ENCODE measurements around the gene HYAL3. TPM values are rescaled to one million over a fixed set of nuclear protein-coding genes. Genes with fewer than 3 reads are reported as not detected.
"Not testable (repeated sequence)": the region's sequence is repeated elsewhere in the genome, so short reads cannot be mapped to it uniquely, and the experiment has no call there.

The HYAL3 gene
- total and polyA plus RNA-seq, 2 experiments from 2014 or later = 7.6 to 9.6 TPM

- Histone ChIP-seq H2AFZ (no peak overlapping the region), H3K9ac (peak overlapping the region; percentile 77), H3K4me3 (no peak overlapping the region), H3K79me2 (ENCODE audit: insufficient read depth) (peaks cover 92% of the 10 kb centered on the region), H3K27ac (peak overlapping the region; percentile 91), H3K4me1 (ENCODE audit: insufficient read depth) (peaks cover 46% of the 10 kb centered on the region), H4K20me1 (ENCODE audit: insufficient read depth) (no peaks in the 10 kb centered on the region), H3K36me3 (ENCODE audit: low read depth) (peaks cover 4% of the 10 kb centered on the region; the same call in 1 of the 2 replicates), H3F3A (ENCODE audit: insufficient read depth) (peaks cover 41% of the 10 kb centered on the region), H3K9me3 (ENCODE audit: low read depth) (no peaks in the 10 kb centered on the region), H3K9me2 (ENCODE audit: insufficient read depth) (no peaks in the 10 kb centered on the region), H3K4me2 (ENCODE audit: unreplicated experiment) (peak overlapping the region; percentile 23), H3K27me3 (replicated peaks; ENCODE audit: insufficient read depth) (no peaks in the 10 kb centered on the region)
- in situ Hi-C loops (cut with MboI) = no loop called here
- peak; percentile 72 for DNase-seq
- 6 to 9% methylated on average over 3 of the region's 3 CpGs for WGBS, 2 experiments (ENCODE audit: low coverage in 1 of 2, low lambda C conversion rate in 2 of 2, missing lambda C conversion rate in 2 of 2)
- TF ChIP-seq EZH2phosphoT487 (IDR thresholded peaks at IDR 0.05; ENCODE audit: insufficient read depth, low read depth) (no peak), EZH2 (IDR thresholded peaks at IDR 0.05; ENCODE audit: insufficient read depth, poor library complexity, severe bottlenecking) (no peak)
Measured at GRCh38 chr3:50248387-50248786, 50.8 kb downstream of the HYAL3 start.

- peaks cover 52% of the 10 kb centered on the region for H3K4me1 ChIP-seq (ENCODE audit: insufficient read depth)
- H3K4me2 ChIP-seq (ENCODE audit: unreplicated experiment) = peak overlapping the region; percentile 82
- no peaks in the 10 kb centered on the region for H3K9me2 ChIP-seq (ENCODE audit: insufficient read depth)
- peak overlapping the region; percentile 91 for H3K27ac ChIP-seq
- no peaks in the 10 kb centered on the region for H3K9me3 ChIP-seq (ENCODE audit: low read depth)
- in situ Hi-C loops (cut with MboI) = no loop called here
- peak overlapping the region; percentile 62 for H3K4me3 ChIP-seq
- DNase-seq = peak; percentile 99
- WGBS, 2 experiments (ENCODE audit: low coverage in 1 of 2, low lambda C conversion rate in 2 of 2, missing lambda C conversion rate in 2 of 2) = 6 to 9% methylated on average over 10 of the region's 10 CpGs
- no peak for TF ChIP-seq EZH2phosphoT487 (IDR thresholded peaks at IDR 0.05; ENCODE audit: insufficient read depth, low read depth)
- TF ChIP-seq EZH2 (IDR thresholded peaks at IDR 0.05; ENCODE audit: insufficient read depth, poor library complexity, severe bottlenecking) = no peak
- no peaks in the 10 kb centered on the region for H4K20me1 ChIP-seq (ENCODE audit: insufficient read depth)
- peaks cover 45% of the 10 kb centered on the region for H3F3A ChIP-seq (ENCODE audit: insufficient read depth)
- H2AFZ ChIP-seq = no peak overlapping the region
- no peaks in the 10 kb centered on the region for H3K27me3 ChIP-seq (replicated peaks; ENCODE audit: insufficient read depth)
- peak overlapping the region; percentile 77 for H3K9ac ChIP-seq
- no peaks in the 10 kb centered on the region; the same call in 1 of the 2 replicates for H3K36me3 ChIP-seq (ENCODE audit: low read depth)
- H3K79me2 ChIP-seq (ENCODE audit: insufficient read depth) = peaks cover 92% of the 10 kb centered on the region
Measured at GRCh38 chr3:50246517-50246954, 52.7 kb downstream of the HYAL3 start.

- Histone ChIP-seq H3K4me2 (ENCODE audit: unreplicated experiment) (peak overlapping the region; percentile 82), H2AFZ (no peak overlapping the region), H3K27me3 (replicated peaks; ENCODE audit: insufficient read depth) (no peaks in the 10 kb centered on the region), H3K9me3 (ENCODE audit: low read depth) (no peaks in the 10 kb centered on the region), H3K79me2 (ENCODE audit: insufficient read depth) (peaks cover 92% of the 10 kb centered on the region), H3K9me2 (ENCODE audit: insufficient read depth) (no peaks in the 10 kb centered on the region), H3K27ac (peak overlapping the region; percentile 91), H3K36me3 (ENCODE audit: low read depth) (no peaks in the 10 kb centered on the region; the same call in 1 of the 2 replicates), H3K9ac (peak overlapping the region; percentile 77), H3F3A (ENCODE audit: insufficient read depth) (peaks cover 45% of the 10 kb centered on the region), H3K4me3 (peak overlapping the region; percentile 62), H4K20me1 (ENCODE audit: insufficient read depth) (no peaks in the 10 kb centered on the region), H3K4me1 (ENCODE audit: insufficient read depth) (peaks cover 50% of the 10 kb centered on the region)
- in situ Hi-C loops (cut with MboI) = no loop called here
- 4 to 7% methylated on average over 19 to 24 of the region's 25 CpGs for WGBS, 2 experiments (ENCODE audit: low coverage in 1 of 2, low lambda C conversion rate in 2 of 2, missing lambda C conversion rate in 2 of 2)
- DNase-seq = peak; percentile 94
- TF ChIP-seq EZH2 (IDR thresholded peaks at IDR 0.05; ENCODE audit: insufficient read depth, poor library complexity, severe bottlenecking) (no peak), EZH2phosphoT487 (IDR thresholded peaks at IDR 0.05; ENCODE audit: insufficient read depth, low read depth) (no peak)
Measured at GRCh38 chr3:50245831-50246516, 53.2 kb downstream of the HYAL3 start.

GRCh38 chr3:50245251-50245745, 53.9 kb downstream of the HYAL3 start:
- peak overlapping the region; percentile 77 for H3K9ac ChIP-seq
- no peaks in the 10 kb centered on the region for H3K9me2 ChIP-seq (ENCODE audit: insufficient read depth)
- peak overlapping the region; percentile 82 for H3K4me2 ChIP-seq (ENCODE audit: unreplicated experiment)
- no peaks in the 10 kb centered on the region for H3K27me3 ChIP-seq (replicated peaks; ENCODE audit: insufficient read depth)
- no peak overlapping the region for H2AFZ ChIP-seq
- peaks cover 44% of the 10 kb centered on the region for H3F3A ChIP-seq (ENCODE audit: insufficient read depth)
- H3K79me2 ChIP-seq (ENCODE audit: insufficient read depth) = peaks cover 92% of the 10 kb centered on the region
- in situ Hi-C loops (cut with MboI) = no loop called here
- no peaks in the 10 kb centered on the region for H4K20me1 ChIP-seq (ENCODE audit: insufficient read depth)
- 63 to 68% methylated on average over 16 of the region's 16 CpGs for WGBS, 2 experiments (ENCODE audit: low coverage in 1 of 2, low lambda C conversion rate in 2 of 2, missing lambda C conversion rate in 2 of 2)
- no peak for DNase-seq
- peaks cover 50% of the 10 kb centered on the region for H3K4me1 ChIP-seq (ENCODE audit: insufficient read depth)
- TF ChIP-seq EZH2phosphoT487 (IDR thresholded peaks at IDR 0.05; ENCODE audit: insufficient read depth, low read depth) (no peak), EZH2 (IDR thresholded peaks at IDR 0.05; ENCODE audit: insufficient read depth, poor library complexity, severe bottlenecking) (no peak)
- peak overlapping the region; percentile 62 for H3K4me3 ChIP-seq
- no peaks in the 10 kb centered on the region for H3K9me3 ChIP-seq (ENCODE audit: low read depth)
- H3K36me3 ChIP-seq (ENCODE audit: low read depth) = no peaks in the 10 kb centered on the region; the same call in 1 of the 2 replicates
- peak overlapping the region; percentile 91 for H3K27ac ChIP-seq

GRCh38 chr3:50244813-50245212, 54.4 kb downstream of the HYAL3 start:
- H4K20me1 ChIP-seq (ENCODE audit: insufficient read depth); in situ Hi-C loops (cut with MboI); H3K4me2 ChIP-seq (ENCODE audit: unreplicated experiment); H3K36me3 ChIP-seq (ENCODE audit: low read depth); H2AFZ ChIP-seq; H3K4me3 ChIP-seq; H3K9me3 ChIP-seq (ENCODE audit: low read depth); H3K9me2 ChIP-seq (ENCODE audit: insufficient read depth); H3K27me3 ChIP-seq (replicated peaks; ENCODE audit: insufficient read depth); DNase-seq: not testable (repeated sequence)
- Histone ChIP-seq H3K27ac (peak overlapping the region; percentile 91), H3K79me2 (ENCODE audit: insufficient read depth) (peaks cover 92% of the 10 kb centered on the region), H3K4me1 (ENCODE audit: insufficient read depth) (peaks cover 50% of the 10 kb centered on the region), H3F3A (ENCODE audit: insufficient read depth) (peaks cover 41% of the 10 kb centered on the region), H3K9ac (peak overlapping the region; percentile 77)
- WGBS, 2 experiments (ENCODE audit: low coverage in 1 of 2, low lambda C conversion rate in 2 of 2, missing lambda C conversion rate in 2 of 2) = 81 to 88% methylated on average over 6 of the region's 6 CpGs

Measured in GM23248 (cell line).